ENCODE measurements around the gene RNF26.
A peak's percentile ranks its signal among the peaks of the same experiment; 100 is the strongest.

Gene RNF26

GRCh38 chr11:119316016-119316728 lies 18.2 kb upstream of the RNF26 start:
- DNase-seq: peak; percentile 79

- peak; percentile 21 for DNase-seq
Measured at GRCh38 chr11:119316729-119317591, 17.4 kb upstream of the RNF26 start, which contains the start of gene MCAM. MCAM (minus strand) TSS chr11:119317130; CDS start chr11:119317101, 29 bp downstream.

- DNase-seq: no peak
Measured at GRCh38 chr11:119317592-119318239, 16.6 kb upstream of the RNF26 start.

- DNase-seq: peak; percentile 38
Measured at GRCh38 chr11:119318240-119319135, 15.8 kb upstream of the RNF26 start.

GRCh38 chr11:119319136-119319699 lies 15.1 kb upstream of the RNF26 start:
- no peak for DNase-seq

- DNase-seq: no peak
Measured at GRCh38 chr11:119319700-119320239, 14.6 kb upstream of the RNF26 start.

- no peak for DNase-seq
Measured at GRCh38 chr11:119320240-119320775, 14.0 kb upstream of the RNF26 start.

GRCh38 chr11:119320776-119321524 lies 13.4 kb upstream of the RNF26 start:
- DNase-seq: no peak

GRCh38 chr11:119322360-119322739 lies 12.0 kb upstream of the RNF26 start:
- no peak for DNase-seq

GRCh38 chr11:119322921-119323531 lies 11.3 kb upstream of the RNF26 start:
- DNase-seq: no peak

GRCh38 chr11:119323532-119324033 lies 10.7 kb upstream of the RNF26 start:
- peak; percentile 67 for DNase-seq

GRCh38 chr11:119324189-119324588 lies 10.1 kb upstream of the RNF26 start:
- DNase-seq: no peak

GRCh38 chr11:119329320-119329719 lies 5.0 kb upstream of the RNF26 start:
- no peak for DNase-seq

- no peak for DNase-seq
Measured at GRCh38 chr11:119330237-119330636, 4.1 kb upstream of the RNF26 start.

GRCh38 chr11:119332111-119332765 lies 2.1 kb upstream of the RNF26 start:
- DNase-seq: no peak

GRCh38 chr11:119335091-119335654 lies 846 bp downstream of the RNF26 start:
- DNase-seq: no peak

GRCh38 chr11:119335655-119336543 lies 1.6 kb downstream of the RNF26 start:
- no peak for DNase-seq

Measured in NCI-H1092 (cell line).